Keratinocyte (primary cell): ENCODE results near the gene LENG9. TPM values are rescaled to one million over a fixed set of nuclear protein-coding genes. Genes with fewer than 3 reads are reported as not detected.
"Not testable (repeated sequence)": the region's sequence is repeated elsewhere in the genome, so short reads cannot be mapped to it uniquely, and the experiment has no call there.

Experiments
- DNase-seq: peaks from one replicate; pipeline ENCODE4 v3.0.0-alpha.2; 2011; ENCODE audit warnings: low read depth, missing footprints, low spot score
- FAIRE-seq: peaks from 2 replicates; lab custom pipeline; 2011; peaks lifted over from hg19 to GRCh38; lab: Jason Lieb, UNC
- H2AFZ ChIP-seq: 2 replicates; pipeline ENCODE4 v1.6.0; 2012; ENCODE audit warnings: low read length, control low read depth, inconsistent platforms; ENCODE audit not compliant: control insufficient read depth
- H3K27ac ChIP-seq: 2 replicates; pipeline ENCODE4 v1.5.1; 2011; ENCODE audit warnings: low read length; ENCODE audit not compliant: control insufficient read depth, insufficient read depth
- H3K27me3 ChIP-seq: 3 replicates; pipeline ENCODE4 v1.6.0; 2011; ENCODE audit warnings: low read length; ENCODE audit not compliant: control insufficient read depth, insufficient read depth; ENCODE audit errors: extremely low read depth
- H3K36me3 ChIP-seq, 2 experiments: 2 replicates in 1 of 2; 3 replicates in 1 of 2; pipeline ENCODE4 v1.5.1; 2011; ENCODE audit warnings: low read length in 2 of 2, mild to moderate bottlenecking in 1 of 2; ENCODE audit not compliant: control insufficient read depth in 2 of 2, insufficient read depth in 2 of 2; ENCODE audit errors: extremely low read depth in 1 of 2
- H3K4me1 ChIP-seq: 3 replicates; pipeline ENCODE4 v1.5.1; 2011; ENCODE audit warnings: low read length; ENCODE audit not compliant: control insufficient read depth, insufficient read depth; ENCODE audit errors: extremely low read depth
- H3K4me2 ChIP-seq: 3 replicates; pipeline ENCODE4 v1.6.0; 2011; ENCODE audit warnings: low read depth, low read length; ENCODE audit not compliant: control insufficient read depth, insufficient read depth; ENCODE audit errors: extremely low read depth
- H3K4me3 ChIP-seq, 3 experiments: fragments of 200-600 bp in 1 of 3; sonication (generic) in 1 of 3; 2 replicates in 2 of 3; 3 replicates in 1 of 3; pipeline ENCODE4 v1.5.1; 2011 to 2016; ENCODE audit warnings: low read length in 3 of 3, mild to moderate bottlenecking in 3 of 3, control low read depth in 2 of 3, inconsistent platforms in 1 of 3, low read depth in 1 of 3, mixed read lengths in 1 of 3, mixed run types in 1 of 3, moderate library complexity in 1 of 3; ENCODE audit not compliant: control insufficient read depth in 2 of 3, insufficient read depth in 2 of 3; ENCODE audit errors: extremely low read depth in 1 of 3
- H3K79me2 ChIP-seq: 2 replicates; pipeline ENCODE4 v1.6.0; 2012; ENCODE audit warnings: low read length; ENCODE audit not compliant: control insufficient read depth, insufficient read depth
- H3K9ac ChIP-seq: 3 replicates; pipeline ENCODE4 v1.6.0; 2011; ENCODE audit warnings: low read length; ENCODE audit not compliant: control insufficient read depth, insufficient read depth; ENCODE audit errors: extremely low read depth
- H3K9me1 ChIP-seq: 3 replicates; pipeline ENCODE4 v1.6.0; 2011; ENCODE audit warnings: low read length; ENCODE audit not compliant: control insufficient read depth, insufficient read depth; ENCODE audit errors: extremely low read depth
- H3K9me3 ChIP-seq: 2 replicates; pipeline ENCODE4 v1.5.1; 2012; ENCODE audit warnings: low read depth, low read length; ENCODE audit not compliant: control insufficient read depth
- H4K20me1 ChIP-seq: 3 replicates; pipeline ENCODE4 v1.6.0; 2011; ENCODE audit warnings: low read length; ENCODE audit not compliant: control insufficient read depth, insufficient read depth; ENCODE audit errors: extremely low read depth
- EZH2 ChIP-seq: IDR thresholded peaks from one replicate; pipeline ENCODE4 v1.6.1; 2012; ENCODE audit warnings: inconsistent platforms, mild to moderate bottlenecking, low read length, moderate library complexity
- dilution Hi-C: fragments of 300-500 bp; cut with MboI; formaldehyde crosslinking; loops from one replicate; pipeline ENCODE4 v1.7.0; 2020; ENCODE audit warnings: low sequenced_read_pairs; ENCODE audit not compliant: extremely low pct_ligation_motif_present
- polyA minus RNA-seq, 3 experiments: library from RNA; depleted of rRNA, polyadenylated mRNA; stranded (reverse); fragments of >200 nt; gene quantifications; 1 replicate in 1 of 3; 2 replicates in 1 of 3; 3 replicates in 1 of 3; pipeline ENCODE4 v1.2.3, GENCODE V29; 2011
- polyA plus RNA-seq, 5 experiments: library from polyadenylated mRNA; depleted of rRNA in 3 of 5; stranded (reverse) in 3 of 5; stranded (forward) in 1 of 5; unstranded in 1 of 5; fragments of >200 nt; gene quantifications; 1 replicate in 1 of 5; 2 replicates in 3 of 5; 3 replicates in 1 of 5; pipeline versions ENCODE4 v1.2.1 to v1.2.3, GENCODE V29; 2011 to 2012; ENCODE audit warnings: missing spikeins in 2 of 5, low read depth in 1 of 5, low replicate concordance in 1 of 5
- TF ChIP-seq, protein P1 (sequence below), 3 experiments: IDR thresholded peaks in 1 of 3; conservative IDR thresholded peaks in 1 of 3; optimal IDR thresholded peaks in 1 of 3; 2 replicates in 2 of 3; 3 replicates in 1 of 3; pipeline versions ENCODE3 to v1.5.1; 2011; ENCODE audit warnings: low read length in 3 of 3, mild to moderate bottlenecking in 3 of 3, moderate library complexity in 2 of 3, control low read depth in 1 of 3, inconsistent platforms in 1 of 3; ENCODE audit not compliant: insufficient read depth in 2 of 3; ENCODE audit errors: extremely low read depth in 1 of 3

LENG9 gene
- polyA plus RNA-seq = 1.3 to 2.2 TPM (median 2.1 TPM) in 3 replicates
- polyA plus RNA-seq (2011; ENCODE audit: low read depth) = 0.41 TPM
- polyA plus RNA-seq (2011; cell fraction: cytosol; rRNA removed) = 1.2 and 2.8 TPM in 2 replicates
- 1.9 and 3.5 TPM in 2 replicates for polyA plus RNA-seq (2011; cell fraction: nucleus; rRNA removed)
- polyA plus RNA-seq (2012; ENCODE audit: low replicate concordance) = 2.4 and 5.8 TPM in 2 replicates
- polyA minus RNA-seq = 1.2 to 3.3 TPM (median 2.0 TPM) in 3 replicates
- 8.1 TPM for polyA minus RNA-seq (2011; cell fraction: cytosol; rRNA and poly(A)+ RNA removed)
- polyA minus RNA-seq (2011; cell fraction: nucleus; rRNA and poly(A)+ RNA removed) = 3.3 and 4.0 TPM in 2 replicates

GRCh38 chr19:54463531-54464043 lies at the start of gene LENG9:
LENG9 (minus strand) TSS chr19:54463778; CDS start chr19:54463526, 252 bp downstream.
- Histone ChIP-seq H3K79me2 (peaks cover 31% of the 10 kb centered on the region), H3K27ac (peak within 1 kb of the TSS; percentile 87), H2AFZ (peak within 1 kb of the TSS; percentile 60), H3K4me2 (peak within 1 kb of the TSS; percentile 77), H3K9ac (peak within 1 kb of the TSS; percentile 75), H3K4me3 (peak within 1 kb of the TSS; percentile 60 to 79 (median 73)), H3K27me3 (no peaks in the 10 kb centered on the region), H3K4me1 (peaks cover 7% of the 10 kb centered on the region), H3K36me3 (peaks cover 6 to 22% of the 10 kb centered on the region in 2 experiments), H3K9me3 (no peaks in the 10 kb centered on the region), H4K20me1 (peaks cover 5% of the 10 kb centered on the region), H3K9me1 (no peaks in the 10 kb centered on the region)
- DNase-seq (no peak), FAIRE-seq (peak; percentile 87)
- dilution Hi-C loops = no loop called here
- TF ChIP-seq, protein P1, sequence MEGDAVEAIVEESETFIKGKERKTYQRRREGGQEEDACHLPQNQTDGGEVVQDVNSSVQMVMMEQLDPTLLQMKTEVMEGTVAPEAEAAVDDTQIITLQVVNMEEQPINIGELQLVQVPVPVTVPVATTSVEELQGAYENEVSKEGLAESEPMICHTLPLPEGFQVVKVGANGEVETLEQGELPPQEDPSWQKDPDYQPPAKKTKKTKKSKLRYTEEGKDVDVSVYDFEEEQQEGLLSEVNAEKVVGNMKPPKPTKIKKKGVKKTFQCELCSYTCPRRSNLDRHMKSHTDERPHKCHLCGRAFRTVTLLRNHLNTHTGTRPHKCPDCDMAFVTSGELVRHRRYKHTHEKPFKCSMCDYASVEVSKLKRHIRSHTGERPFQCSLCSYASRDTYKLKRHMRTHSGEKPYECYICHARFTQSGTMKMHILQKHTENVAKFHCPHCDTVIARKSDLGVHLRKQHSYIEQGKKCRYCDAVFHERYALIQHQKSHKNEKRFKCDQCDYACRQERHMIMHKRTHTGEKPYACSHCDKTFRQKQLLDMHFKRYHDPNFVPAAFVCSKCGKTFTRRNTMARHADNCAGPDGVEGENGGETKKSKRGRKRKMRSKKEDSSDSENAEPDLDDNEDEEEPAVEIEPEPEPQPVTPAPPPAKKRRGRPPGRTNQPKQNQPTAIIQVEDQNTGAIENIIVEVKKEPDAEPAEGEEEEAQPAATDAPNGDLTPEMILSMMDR (optimal IDR thresholded peaks at IDR 0.05 in 1 of 3, IDR thresholded peaks at IDR 0.05 in 1 of 3, conservative IDR thresholded peaks at IDR 0.05 in 1 of 3; ENCODE audit: extremely low read depth in 1 of 3, insufficient read depth in 2 of 3, low read length in 3 of 3) = no peak
- no peak for TF ChIP-seq EZH2

DNA sequence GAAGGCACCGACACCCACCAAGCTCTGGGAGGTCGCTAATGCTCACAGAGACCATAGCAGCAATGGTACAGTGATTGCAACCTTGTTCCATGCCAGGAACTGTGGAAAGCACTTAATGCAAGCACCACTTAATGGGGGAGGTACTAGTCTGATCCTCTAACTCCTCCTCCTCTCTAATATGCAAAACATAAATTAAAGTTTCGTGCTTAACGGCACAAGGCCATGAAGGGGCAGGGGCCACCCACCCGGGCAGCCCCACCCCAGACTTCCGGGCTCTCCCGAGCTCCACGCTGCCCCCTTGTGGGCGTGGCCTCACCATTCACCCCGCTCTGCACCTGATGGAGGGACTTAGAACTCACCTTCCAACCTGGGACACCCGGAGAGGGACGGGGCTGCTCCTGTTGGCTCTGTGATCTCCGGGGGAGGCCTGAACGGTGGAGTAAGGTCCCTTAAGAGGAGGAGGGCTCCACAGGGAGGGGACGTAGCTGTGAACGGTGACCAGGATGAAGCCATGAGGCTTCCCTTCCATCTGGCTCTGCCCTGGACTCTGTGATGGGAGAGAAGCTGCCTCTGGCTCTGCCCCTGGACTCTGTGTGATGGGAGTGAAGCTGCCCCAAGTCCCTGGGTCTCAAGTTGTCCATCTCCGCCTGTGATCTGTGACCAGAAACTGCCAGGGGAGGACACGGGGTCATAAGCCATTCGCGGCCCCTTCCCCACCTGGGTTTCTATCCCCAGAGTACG lies 45.8 kb upstream of the LENG9 start:
- H3K9me1 ChIP-seq, H3K4me1 ChIP-seq, dilution Hi-C loops, H3K79me2 ChIP-seq, H3K4me3 ChIP-seq, H3K36me3 ChIP-seq, H3K9ac ChIP-seq, DNase-seq, H3K4me2 ChIP-seq, H2AFZ ChIP-seq, H4K20me1 ChIP-seq, H3K27me3 ChIP-seq, FAIRE-seq, H3K9me3 ChIP-seq, H3K27ac ChIP-seq: not testable (repeated sequence)

GRCh38 chr19:54508487-54508886 lies 44.9 kb upstream of the LENG9 start:
- H3K36me3 ChIP-seq, H3K9me1 ChIP-seq, dilution Hi-C loops, DNase-seq, H3K4me2 ChIP-seq, H3K4me3 ChIP-seq, H4K20me1 ChIP-seq, H3K79me2 ChIP-seq, H3K9ac ChIP-seq, H3K27me3 ChIP-seq, H3K27ac ChIP-seq, H3K9me3 ChIP-seq, FAIRE-seq, H3K4me1 ChIP-seq, H2AFZ ChIP-seq: not testable (repeated sequence)
